Stimulated activated CD8-positive, alpha-beta memory T cell treated with anti-CD3 and anti-CD28 coated beads, Interleukin-4, amount 100 ng/mL, for 48 hours (primary cell): ENCODE results near the gene CRYBB1.

Experiments
- DNase-seq: peaks from one replicate; pipeline ENCODE4 v3.0.0-alpha.2; 2020

Gene CRYBB1

DNA sequence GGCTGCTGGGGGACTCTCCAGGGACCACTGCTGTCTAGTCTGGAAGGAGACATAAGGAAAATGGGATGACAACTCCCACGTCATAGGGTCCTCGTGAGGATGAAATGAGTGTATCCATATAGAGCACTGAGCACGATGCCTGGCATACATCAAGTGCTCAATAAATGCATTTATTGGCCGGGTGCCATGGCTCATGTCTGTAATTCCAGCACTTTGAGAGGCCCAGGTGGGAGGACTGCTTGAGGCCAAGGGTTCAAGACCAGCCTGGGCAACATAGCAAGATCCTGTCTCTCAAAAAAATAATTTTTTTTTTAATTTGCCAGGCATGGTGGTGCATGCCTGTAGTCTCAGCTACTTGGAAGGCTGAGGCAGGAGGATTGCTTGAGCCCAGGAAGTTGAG, 15.7 kb downstream of the CRYBB1 start:
- DNase-seq = no peak

- DNase-seq = no peak
These were observed 16.1 kb downstream of the CRYBB1 start for GRCh38 chr22:26601726-26602125.

- no peak for DNase-seq
These were observed 18.3 kb downstream of the CRYBB1 start for GRCh38 chr22:26599505-26599904.

GRCh38 chr22:26597480-26597879, 20.3 kb downstream of the CRYBB1 start:
- DNase-seq = no peak

- DNase-seq = peak; percentile 61
These were observed 20.8 kb downstream of the CRYBB1 start for GRCh38 chr22:26597026-26597425.

GRCh38 chr22:26593763-26594162, 24.1 kb downstream of the CRYBB1 start:
- no peak for DNase-seq

DNA sequence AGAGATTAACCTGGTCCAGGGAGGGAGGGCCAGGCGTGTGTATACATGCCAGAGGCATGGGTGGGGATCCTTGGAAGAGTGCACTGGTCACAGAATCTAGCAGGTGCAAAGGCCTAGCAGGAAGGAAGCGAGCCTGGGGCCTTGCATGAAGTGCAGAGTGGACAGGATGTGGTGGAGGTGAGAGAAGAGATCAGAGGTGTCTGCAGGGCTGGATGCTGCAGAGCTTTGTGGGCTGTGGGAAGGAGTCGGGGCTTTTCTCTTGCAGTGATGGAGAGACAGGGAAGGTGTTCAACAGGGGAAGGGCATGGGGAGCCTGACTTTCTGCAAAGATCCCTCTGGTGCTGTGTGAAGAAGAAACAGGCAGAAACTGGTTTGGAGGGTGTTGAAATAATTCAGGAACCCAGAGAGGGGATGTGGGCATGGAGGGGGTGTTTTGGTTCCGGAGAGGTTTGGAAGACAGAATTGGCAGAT, 25.4 kb downstream of the CRYBB1 start:
- peak; percentile 63 for DNase-seq

DNA sequence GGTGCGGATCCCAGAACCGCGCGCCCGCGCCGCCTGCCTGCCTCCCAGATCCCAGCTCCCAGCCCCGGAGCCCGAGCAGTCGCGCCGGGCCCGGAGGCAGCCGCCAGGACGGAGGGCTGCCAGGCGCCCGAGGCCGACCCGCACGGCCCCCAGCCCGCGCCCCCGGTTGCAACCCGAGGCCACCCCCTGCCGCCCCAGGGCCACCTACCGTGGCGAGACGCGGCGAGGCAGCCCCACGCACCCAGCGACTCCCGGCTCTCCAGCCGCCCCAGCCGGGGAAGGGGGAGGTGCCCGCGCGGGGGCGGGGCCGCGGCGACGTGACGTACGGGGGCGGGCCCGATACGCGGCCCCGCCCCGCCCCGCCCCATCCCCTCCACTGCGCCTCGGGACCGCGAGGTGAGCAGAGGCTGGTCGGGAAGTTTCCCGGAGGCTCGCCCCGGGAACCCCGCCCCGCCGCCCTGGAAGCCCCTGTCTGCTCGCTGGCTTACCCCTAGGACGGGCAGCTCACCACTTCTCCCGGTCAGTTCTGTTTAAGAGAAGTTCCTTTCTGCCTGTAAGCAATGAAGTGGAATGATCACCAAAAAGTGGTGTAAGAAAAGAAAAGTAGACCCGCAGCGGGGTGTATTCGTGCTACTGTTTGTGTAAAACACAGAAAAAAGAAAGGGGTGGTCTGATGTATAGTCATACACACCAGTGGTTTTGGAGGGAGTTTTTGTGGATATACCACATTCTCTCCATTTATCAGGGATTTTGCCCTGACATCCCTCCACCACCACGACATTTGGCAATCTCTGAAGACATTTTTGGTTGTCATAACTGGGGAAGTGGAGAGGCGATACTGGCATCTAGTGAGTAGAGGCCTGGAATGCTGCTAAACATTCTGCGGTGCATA, 27.7 kb downstream of the CRYBB1 start, which contains the start of gene TPST2:
Gene TPST2, minus strand, starts transcription at position 288 of the 892 bp plus-strand sequence. CDS start 48,502 bp downstream, outside the sequence.
- DNase-seq = peak; percentile 82

GRCh38 chr22:26589367-26589844, 28.4 kb downstream of the CRYBB1 start:
- peak; percentile 58 for DNase-seq

GRCh38 chr22:26588729-26589366, 29.0 kb downstream of the CRYBB1 start:
- DNase-seq = peak; percentile 38

DNA sequence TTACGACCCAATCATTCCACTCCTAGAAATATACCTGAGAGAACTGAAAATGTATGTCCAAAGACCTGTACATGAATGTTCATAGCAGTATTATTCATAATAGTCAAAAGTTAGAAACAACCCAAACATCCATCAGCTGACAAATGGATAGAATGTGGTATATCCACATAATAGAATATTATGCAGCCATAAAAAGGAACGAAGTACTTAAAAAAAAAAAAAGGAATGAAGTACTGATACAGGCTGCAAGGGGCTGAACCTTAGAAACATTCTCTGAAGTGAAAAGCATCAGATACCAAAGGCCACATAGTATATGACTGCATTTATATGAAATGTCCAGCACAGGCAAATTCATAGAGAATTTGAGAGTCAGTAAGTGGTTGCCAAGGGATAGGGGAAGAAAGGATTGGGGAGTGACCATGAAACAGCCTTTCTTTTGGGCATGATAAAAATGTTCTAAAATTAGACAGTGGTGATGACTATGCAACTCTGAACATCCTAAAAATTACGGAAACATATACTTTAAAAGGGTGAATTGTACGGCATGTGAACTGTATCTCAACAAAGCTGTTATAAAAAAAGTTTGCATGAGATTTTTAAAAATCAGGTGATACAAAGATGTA, 29.7 kb downstream of the CRYBB1 start:
- DNase-seq = no peak

DNA sequence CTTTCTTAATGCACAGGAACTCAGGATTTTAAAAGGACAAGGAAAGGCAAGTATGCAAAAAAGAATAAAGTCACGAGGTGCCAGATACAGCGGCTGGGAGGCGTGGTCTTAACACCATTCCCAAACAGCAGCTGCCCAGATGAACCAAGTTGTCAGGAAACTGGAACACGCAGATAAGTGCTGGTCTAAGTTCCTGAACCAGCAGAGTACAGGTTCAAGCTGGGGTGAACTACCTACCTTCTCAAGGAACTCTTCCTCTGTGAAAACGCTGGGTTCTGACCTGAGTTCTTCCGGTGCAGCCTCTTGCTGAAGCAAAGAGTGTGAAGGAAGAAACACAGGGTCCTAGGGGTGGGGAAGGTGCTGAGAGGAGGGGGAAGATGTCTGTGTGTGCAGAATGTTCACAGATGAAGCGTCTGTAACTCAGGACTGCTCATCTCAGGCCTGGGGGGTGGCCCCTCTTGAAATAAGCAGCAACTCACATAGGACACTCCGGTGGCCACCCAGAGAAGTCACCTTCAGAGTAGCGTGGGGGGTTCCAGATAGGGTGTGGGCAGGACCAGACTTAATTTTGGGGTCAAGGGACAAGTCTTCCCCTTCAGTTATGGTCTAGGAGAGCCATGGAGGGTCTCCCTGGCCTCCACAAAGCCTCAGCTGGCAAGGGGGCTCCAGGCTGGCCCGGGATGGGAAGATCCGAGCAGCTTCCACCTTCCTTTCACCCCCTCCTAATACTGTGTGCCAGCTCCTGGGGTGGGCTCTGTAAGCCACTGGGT, 31.1 kb downstream of the CRYBB1 start:
- peak; percentile 39 for DNase-seq

DNA sequence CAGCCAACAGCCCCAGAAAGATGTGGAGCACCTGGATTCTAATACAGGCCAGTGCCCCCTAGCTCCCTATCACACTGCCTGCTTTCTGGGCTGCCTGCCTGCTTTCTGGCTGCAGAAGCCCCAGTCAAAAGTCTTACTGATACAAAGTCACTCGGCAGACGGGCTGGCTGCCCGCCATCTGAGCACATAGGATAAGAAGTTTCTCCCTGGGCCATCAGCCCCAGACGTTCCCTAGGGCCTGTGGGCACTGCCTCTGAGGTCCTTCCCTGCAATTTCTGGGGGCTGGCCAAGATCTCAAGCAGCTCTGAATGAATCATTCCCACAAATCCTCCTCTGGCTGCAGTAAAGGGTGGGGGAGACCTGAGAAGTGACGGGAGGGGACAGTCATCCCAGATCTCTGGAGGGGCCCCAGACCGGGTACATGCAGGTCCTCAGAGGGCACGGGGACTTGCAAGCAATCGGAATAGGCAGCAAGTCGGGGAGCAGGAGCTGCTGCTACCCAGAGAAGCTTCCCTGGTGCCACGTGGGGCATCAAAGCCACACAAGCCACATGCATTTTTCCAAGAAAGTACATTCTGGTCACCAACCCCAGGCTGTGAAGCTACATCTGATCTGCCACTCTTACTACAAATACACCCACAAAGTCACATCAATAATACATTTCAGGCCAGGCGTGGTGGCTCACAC, 32.6 kb downstream of the CRYBB1 start:
- peak; percentile 40 for DNase-seq

DNA sequence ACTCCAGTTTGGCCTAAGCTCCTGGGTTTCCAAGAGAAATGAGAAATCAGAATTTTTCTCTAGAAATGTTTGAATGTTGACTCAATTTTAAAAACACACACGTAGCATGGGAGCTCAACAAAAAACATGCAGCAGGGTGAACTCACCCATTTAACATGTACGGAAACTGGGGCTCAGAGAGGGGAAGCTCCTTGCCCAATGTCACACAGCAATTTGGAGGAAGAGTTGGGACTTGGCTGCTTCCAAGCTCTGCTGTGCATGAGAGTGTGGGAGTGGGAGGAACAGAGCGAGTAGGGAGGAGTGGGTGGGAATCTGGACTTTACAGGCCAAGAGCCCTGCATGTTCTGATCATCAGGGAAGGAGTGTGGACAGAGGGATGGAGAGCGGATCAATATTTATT, 33.8 kb downstream of the CRYBB1 start:
- no peak for DNase-seq

- no peak for DNase-seq
These were observed 36.1 kb downstream of the CRYBB1 start for GRCh38 chr22:26581633-26582168.

GRCh38 chr22:26581026-26581425, 36.8 kb downstream of the CRYBB1 start:
- no peak for DNase-seq

GRCh38 chr22:26580240-26580962, 37.4 kb downstream of the CRYBB1 start:
- DNase-seq = no peak

GRCh38 chr22:26579331-26579886, 38.4 kb downstream of the CRYBB1 start:
- peak; percentile 70 for DNase-seq

- no peak for DNase-seq
These were observed 40.7 kb downstream of the CRYBB1 start for GRCh38 chr22:26577081-26577480.

GRCh38 chr22:26576026-26576680, 41.7 kb downstream of the CRYBB1 start:
- DNase-seq = no peak
